ENCODE data around the gene TMTC2.

DNA sequence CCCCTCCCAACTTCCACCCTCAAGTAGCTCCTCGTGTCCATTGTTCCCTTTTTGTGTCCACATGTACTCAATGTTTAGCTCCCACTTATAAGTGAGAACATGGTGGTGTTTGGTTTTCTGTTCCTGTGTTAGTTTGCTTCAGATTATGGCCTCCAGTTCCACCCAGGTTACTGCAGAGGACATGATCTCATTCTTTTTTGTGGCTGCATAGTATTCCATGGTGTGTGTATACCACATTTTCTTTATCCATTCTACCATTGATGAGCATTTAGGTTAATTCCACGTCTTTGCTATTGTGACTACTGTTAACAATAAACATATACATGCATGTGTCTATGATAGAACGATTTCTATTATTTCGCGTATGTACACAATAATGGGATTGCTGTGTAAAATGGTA is 362.6 kb downstream of the TMTC2 start:
- TF ChIP-seq, protein P1, sequence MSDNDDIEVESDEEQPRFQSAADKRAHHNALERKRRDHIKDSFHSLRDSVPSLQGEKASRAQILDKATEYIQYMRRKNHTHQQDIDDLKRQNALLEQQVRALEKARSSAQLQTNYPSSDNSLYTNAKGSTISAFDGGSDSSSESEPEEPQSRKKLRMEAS (IDR thresholded peaks at IDR 0.05; ENCODE audit: insufficient read depth, insufficient read length), result no peak
- TF ChIP-seq, protein P2, sequence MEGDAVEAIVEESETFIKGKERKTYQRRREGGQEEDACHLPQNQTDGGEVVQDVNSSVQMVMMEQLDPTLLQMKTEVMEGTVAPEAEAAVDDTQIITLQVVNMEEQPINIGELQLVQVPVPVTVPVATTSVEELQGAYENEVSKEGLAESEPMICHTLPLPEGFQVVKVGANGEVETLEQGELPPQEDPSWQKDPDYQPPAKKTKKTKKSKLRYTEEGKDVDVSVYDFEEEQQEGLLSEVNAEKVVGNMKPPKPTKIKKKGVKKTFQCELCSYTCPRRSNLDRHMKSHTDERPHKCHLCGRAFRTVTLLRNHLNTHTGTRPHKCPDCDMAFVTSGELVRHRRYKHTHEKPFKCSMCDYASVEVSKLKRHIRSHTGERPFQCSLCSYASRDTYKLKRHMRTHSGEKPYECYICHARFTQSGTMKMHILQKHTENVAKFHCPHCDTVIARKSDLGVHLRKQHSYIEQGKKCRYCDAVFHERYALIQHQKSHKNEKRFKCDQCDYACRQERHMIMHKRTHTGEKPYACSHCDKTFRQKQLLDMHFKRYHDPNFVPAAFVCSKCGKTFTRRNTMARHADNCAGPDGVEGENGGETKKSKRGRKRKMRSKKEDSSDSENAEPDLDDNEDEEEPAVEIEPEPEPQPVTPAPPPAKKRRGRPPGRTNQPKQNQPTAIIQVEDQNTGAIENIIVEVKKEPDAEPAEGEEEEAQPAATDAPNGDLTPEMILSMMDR (IDR thresholded peaks at IDR 0.05; ENCODE audit: extremely low read depth in 1 of 2, insufficient read depth in 1 of 2, low read depth in 1 of 2, low read length in 2 of 2), result no peak
- TF ChIP-seq POLR2AphosphoS5 (IDR thresholded peaks at IDR 0.05; ENCODE audit: insufficient read depth, low read depth, low read length), result no peak
- TF ChIP-seq POLR2A (IDR thresholded peaks at IDR 0.05; ENCODE audit: low read depth, low read length), result no peak
- TF ChIP-seq EZH2 (IDR thresholded peaks at IDR 0.05; ENCODE audit: borderline replicate concordance, low read depth, low read length, severe bottlenecking), result no peak
- no peak for TF ChIP-seq GATA2 (IDR thresholded peaks at IDR 0.05; ENCODE audit: insufficient read depth, insufficient read length, low read depth, low read length)
- no peak for TF ChIP-seq FOS (IDR thresholded peaks at IDR 0.05; ENCODE audit: borderline replicate concordance, insufficient read depth, low read length)
- no peak for TF ChIP-seq MYC (IDR thresholded peaks at IDR 0.05; ENCODE audit: low read depth, low read length)
- TF ChIP-seq JUN (IDR thresholded peaks at IDR 0.05; ENCODE audit: borderline replicate concordance, insufficient read depth, insufficient read length, low read depth), result no peak
